ENCODE data around the gene SLC5A12. TPM values are rescaled to one million over a fixed set of nuclear protein-coding genes. Genes with fewer than 3 reads are reported as not detected.

Gene SLC5A12
- total RNA-seq, 4 donors from 2014 or later = not detected

GRCh38 chr11:26623076-26623659 is 98.7 kb downstream of the SLC5A12 start:
- no peak for ATAC-seq
- H3K27me3 ChIP-seq = no peaks in the 10 kb centered on the region
- H3K4me1 ChIP-seq = no peaks in the 10 kb centered on the region
- no peaks in the 10 kb centered on the region for H3K36me3 ChIP-seq
- H3K4me3 ChIP-seq = no peak overlapping the region
- no peaks in the 10 kb centered on the region for H3K9me3 ChIP-seq
- 45 to 66% methylated on average over 2 of the region's 2 CpGs for WGBS, 2 donors (ENCODE audit: low coverage in 1 of 2)
- no peak for TF ChIP-seq EP300 (IDR thresholded peaks at IDR 0.05)
- no peak for TF ChIP-seq POLR2A (IDR thresholded peaks at IDR 0.05)
- TF ChIP-seq POLR2AphosphoS5 (IDR thresholded peaks at IDR 0.05) = no peak
- no peak for TF ChIP-seq CTCF (IDR thresholded peaks at IDR 0.05)
- no peak overlapping the region for H3K27ac ChIP-seq

GRCh38 chr11:26622181-26622580 is 99.7 kb downstream of the SLC5A12 start:
- no peak overlapping the region for H3K27ac ChIP-seq
- no peak for ATAC-seq
- TF ChIP-seq POLR2A (IDR thresholded peaks at IDR 0.05) = no peak
- TF ChIP-seq CTCF (IDR thresholded peaks at IDR 0.05) = no peak
- TF ChIP-seq POLR2AphosphoS5 (IDR thresholded peaks at IDR 0.05) = no peak
- TF ChIP-seq EP300 (IDR thresholded peaks at IDR 0.05) = no peak
- no peak overlapping the region for H3K4me3 ChIP-seq
- no peaks in the 10 kb centered on the region for H3K36me3 ChIP-seq
- no peaks in the 10 kb centered on the region for H3K27me3 ChIP-seq
- H3K4me1 ChIP-seq = no peaks in the 10 kb centered on the region
- 100% methylated on average over 1 to 2 of the region's 2 CpGs for WGBS, 2 donors (ENCODE audit: low coverage in 1 of 2)
- H3K9me3 ChIP-seq = no peaks in the 10 kb centered on the region

DNA sequence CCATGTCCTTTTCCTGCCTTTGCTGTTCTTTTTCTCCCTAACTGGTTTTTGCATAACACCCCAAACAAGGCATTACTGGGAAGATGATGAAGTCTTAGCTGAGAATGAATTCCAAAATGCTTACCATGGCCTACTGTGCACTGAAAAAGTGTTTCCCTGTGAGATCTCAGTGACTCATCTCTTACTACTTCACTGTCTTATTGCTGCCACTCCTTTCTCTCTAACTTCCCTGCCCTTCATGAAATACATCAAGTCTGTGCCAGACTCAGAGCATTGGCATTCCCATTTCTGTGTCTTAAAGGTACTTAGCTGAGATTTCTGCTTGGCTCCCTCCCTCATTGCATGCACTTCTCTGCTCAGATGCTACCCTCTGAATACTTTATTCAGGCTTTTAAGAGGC is 100.7 kb downstream of the SLC5A12 start:
- no peak overlapping the region for H3K4me3 ChIP-seq
- H3K27me3 ChIP-seq = no peaks in the 10 kb centered on the region
- H3K9me3 ChIP-seq = no peaks in the 10 kb centered on the region
- TF ChIP-seq POLR2AphosphoS5 (IDR thresholded peaks at IDR 0.05) = no peak
- no peak for TF ChIP-seq EP300 (IDR thresholded peaks at IDR 0.05)
- no peak for TF ChIP-seq CTCF (IDR thresholded peaks at IDR 0.05)
- TF ChIP-seq POLR2A (IDR thresholded peaks at IDR 0.05) = no peak
- H3K27ac ChIP-seq = no peak overlapping the region
- ATAC-seq = no peak
- H3K36me3 ChIP-seq = no peaks in the 10 kb centered on the region
- H3K4me1 ChIP-seq = no peaks in the 10 kb centered on the region

- H3K27ac ChIP-seq = no peak overlapping the region
- ATAC-seq = no peak
- H3K4me3 ChIP-seq = no peak overlapping the region
- H3K27me3 ChIP-seq = no peaks in the 10 kb centered on the region
- no peak for TF ChIP-seq CTCF (IDR thresholded peaks at IDR 0.05)
- TF ChIP-seq EP300 (IDR thresholded peaks at IDR 0.05) = no peak
- no peak for TF ChIP-seq POLR2A (IDR thresholded peaks at IDR 0.05)
- no peak for TF ChIP-seq POLR2AphosphoS5 (IDR thresholded peaks at IDR 0.05)
- no peaks in the 10 kb centered on the region for H3K36me3 ChIP-seq
- WGBS, 2 donors (ENCODE audit: low coverage in 1 of 2) = 95 to 100% methylated on average over 1 of the region's 1 CpG
- H3K4me1 ChIP-seq = no peaks in the 10 kb centered on the region
- no peaks in the 10 kb centered on the region for H3K9me3 ChIP-seq
Measured at GRCh38 chr11:26620282-26621045, 101.4 kb downstream of the SLC5A12 start.

- WGBS, 2 donors (ENCODE audit: low coverage in 1 of 2) = 35 to 67% methylated on average over 1 of the region's 1 CpG
- Histone ChIP-seq H3K36me3 (no peaks in the 10 kb centered on the region), H3K27ac (no peak overlapping the region), H3K4me1 (no peaks in the 10 kb centered on the region), H3K4me3 (no peak overlapping the region), H3K27me3 (no peaks in the 10 kb centered on the region), H3K9me3 (peaks cover 0 to 9% (median 0%) of the 10 kb centered on the region in 3 donors)
- no peak for TF ChIP-seq POLR2AphosphoS5 (IDR thresholded peaks at IDR 0.05)
- TF ChIP-seq POLR2A (IDR thresholded peaks at IDR 0.05) = no peak
- TF ChIP-seq CTCF (IDR thresholded peaks at IDR 0.05) = no peak
- no peak for TF ChIP-seq EP300 (IDR thresholded peaks at IDR 0.05)
- ATAC-seq = no peak
Measured at GRCh38 chr11:26618441-26618840, 103.4 kb downstream of the SLC5A12 start.

Measured in gastroesophageal sphincter (tissue), 4 donors.